Muscle layer of colon (tissue), 2 donors: Measurements from ENCODE around the gene SMC6.

ENCODE experiments used
- H3K27ac ChIP-seq: one replicate; pipeline ENCODE4 v1.7.0; 2013; ENCODE audit warnings: low read depth, mild to moderate bottlenecking, low read length, moderate library complexity
- H3K27me3 ChIP-seq, 2 donors: one replicate each; pipeline ENCODE4 v1.7.0; 2013; ENCODE audit warnings: low read length in 2 of 2, mild to moderate bottlenecking in 2 of 2; ENCODE audit not compliant: insufficient read depth in 2 of 2, control insufficient read depth in 1 of 2
- H3K36me3 ChIP-seq: one replicate; pipeline ENCODE4 v1.7.0; 2013; ENCODE audit warnings: mild to moderate bottlenecking, low read length; ENCODE audit not compliant: insufficient read depth
- H3K4me1 ChIP-seq: one replicate; pipeline ENCODE4 v1.7.0; 2013; ENCODE audit warnings: mild to moderate bottlenecking, low read length; ENCODE audit not compliant: insufficient read depth
- H3K4me3 ChIP-seq, 2 donors: one replicate each; pipeline ENCODE4 v1.7.0; 2013; ENCODE audit warnings: low read length in 2 of 2, low read depth in 1 of 2, mild to moderate bottlenecking in 1 of 2, moderate library complexity in 1 of 2
- H3K9ac ChIP-seq: one replicate; pipeline ENCODE4 v1.7.0; 2013; ENCODE audit warnings: low read length
- H3K9me3 ChIP-seq: one replicate; pipeline ENCODE4 v1.7.0; 2013; ENCODE audit warnings: mild to moderate bottlenecking, low read length
- donor health status: abdominal sarcoma.
- donor health status: Adenocarcinoma of cecum.

Gene SMC6

DNA sequence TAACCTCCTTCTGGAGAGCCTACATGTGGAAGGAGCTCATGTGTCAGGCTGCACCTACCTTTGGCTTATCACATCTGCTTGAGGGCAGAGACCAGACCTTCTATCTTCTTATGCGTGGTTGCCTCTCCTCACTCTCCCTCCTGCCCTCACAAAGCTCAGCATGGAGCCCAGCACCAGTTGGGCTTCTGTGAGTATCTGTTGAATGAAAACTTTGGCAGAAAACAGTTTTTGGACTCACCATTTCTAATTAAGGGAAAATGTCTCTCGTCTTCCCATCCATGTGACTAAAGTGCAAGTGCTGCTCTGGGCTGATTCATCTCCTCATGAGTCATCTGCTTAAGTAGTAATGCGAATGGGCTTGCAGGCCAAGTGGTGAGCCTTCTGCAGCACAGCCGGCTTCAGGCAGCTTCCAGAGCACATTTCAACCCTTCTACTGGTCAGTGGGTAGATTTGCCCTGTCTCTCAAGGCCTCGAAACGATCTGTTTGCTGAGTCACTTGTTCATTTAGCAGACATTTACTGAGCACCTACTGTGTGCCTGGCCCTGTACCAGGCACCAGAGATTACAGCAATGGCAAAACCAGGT is 110.5 kb downstream of the SMC6 start:
- Histone ChIP-seq H3K9me3 (no peaks in the 10 kb centered on the region), H3K36me3 (no peaks in the 10 kb centered on the region), H3K4me3 (no peak overlapping the region), H3K4me1 (peaks cover 40% of the 10 kb centered on the region), H3K27ac (no peak overlapping the region), H3K27me3 (no peaks in the 10 kb centered on the region), H3K9ac (no peak overlapping the region)

GRCh38 chr2:17640406-17640805 is 113.2 kb downstream of the SMC6 start:
- Histone ChIP-seq H3K27me3 (no peaks in the 10 kb centered on the region), H3K36me3 (no peaks in the 10 kb centered on the region), H3K27ac (no peak overlapping the region), H3K9me3 (no peaks in the 10 kb centered on the region), H3K4me3 (no peak overlapping the region), H3K9ac (no peak overlapping the region), H3K4me1 (peaks cover 19% of the 10 kb centered on the region)

- no peaks in the 10 kb centered on the region for H3K9me3 ChIP-seq
- H3K9ac ChIP-seq: no peak overlapping the region
- H3K27me3 ChIP-seq: no peaks in the 10 kb centered on the region
- H3K36me3 ChIP-seq: no peaks in the 10 kb centered on the region
- H3K4me1 ChIP-seq: peaks cover 9% of the 10 kb centered on the region
- H3K27ac ChIP-seq: no peak overlapping the region
- H3K4me3 ChIP-seq: no peak overlapping the region
Measured at GRCh38 chr2:17638196-17638743, 115.3 kb downstream of the SMC6 start.

- Histone ChIP-seq H3K27ac (no peak overlapping the region), H3K27me3 (no peaks in the 10 kb centered on the region), H3K9me3 (no peaks in the 10 kb centered on the region), H3K9ac (no peak overlapping the region), H3K36me3 (no peaks in the 10 kb centered on the region), H3K4me3 (no peak overlapping the region), H3K4me1 (no peaks in the 10 kb centered on the region)
Measured at GRCh38 chr2:17637131-17637906, 116.3 kb downstream of the SMC6 start.

DNA sequence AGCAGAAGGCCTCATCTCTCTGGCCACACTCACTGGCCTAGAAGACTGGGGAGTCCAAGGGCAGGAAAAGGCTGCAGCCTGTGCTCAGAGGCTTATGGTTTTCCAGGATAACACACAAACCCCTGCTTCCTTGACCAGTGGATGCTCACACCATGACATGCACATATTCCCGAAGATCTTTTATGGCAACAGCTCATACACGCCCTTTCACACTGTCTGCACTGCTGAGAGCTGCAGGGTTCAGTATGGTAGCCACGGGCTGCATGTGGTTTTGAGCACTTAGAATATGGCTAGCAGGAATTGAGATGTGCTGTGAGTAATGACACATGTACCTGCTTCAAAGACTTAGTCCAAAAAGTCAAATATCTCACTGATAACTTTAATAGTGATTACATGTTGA is 117.4 kb downstream of the SMC6 start:
- H3K27me3 ChIP-seq: no peaks in the 10 kb centered on the region
- no peaks in the 10 kb centered on the region for H3K9me3 ChIP-seq
- no peak overlapping the region for H3K9ac ChIP-seq
- no peak overlapping the region for H3K4me3 ChIP-seq
- H3K4me1 ChIP-seq: no peaks in the 10 kb centered on the region
- H3K36me3 ChIP-seq: no peaks in the 10 kb centered on the region
- H3K27ac ChIP-seq: no peak overlapping the region

GRCh38 chr2:17634997-17635396 is 118.6 kb downstream of the SMC6 start:
- no peak overlapping the region for H3K4me3 ChIP-seq
- H3K9ac ChIP-seq: no peak overlapping the region
- H3K36me3 ChIP-seq: no peaks in the 10 kb centered on the region
- H3K27ac ChIP-seq: no peak overlapping the region
- H3K27me3 ChIP-seq: no peaks in the 10 kb centered on the region
- H3K4me1 ChIP-seq: no peaks in the 10 kb centered on the region
- H3K9me3 ChIP-seq: no peaks in the 10 kb centered on the region

DNA sequence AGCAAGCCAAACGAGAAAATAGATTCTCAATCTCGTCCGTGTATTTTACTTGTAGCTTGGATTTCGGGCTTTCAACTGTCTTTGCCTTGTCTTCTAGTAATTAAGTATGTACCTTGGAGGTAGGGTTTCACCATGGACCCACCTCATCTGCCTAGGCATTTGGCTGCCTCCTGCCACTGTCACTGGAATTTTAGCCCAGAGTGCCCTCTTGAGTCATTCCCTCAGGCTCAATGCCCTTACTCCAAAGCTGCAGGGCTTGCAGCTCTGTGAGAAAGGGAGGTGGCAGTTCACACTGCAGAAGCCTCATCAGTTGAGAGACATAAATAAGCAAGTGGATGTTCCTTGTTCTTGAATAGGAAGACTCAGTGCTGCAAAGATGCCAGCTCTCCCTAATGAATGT is 123.5 kb downstream of the SMC6 start:
- H3K9ac ChIP-seq: no peak overlapping the region
- no peaks in the 10 kb centered on the region for H3K27me3 ChIP-seq
- H3K36me3 ChIP-seq: no peaks in the 10 kb centered on the region
- H3K9me3 ChIP-seq: no peaks in the 10 kb centered on the region
- no peak overlapping the region for H3K27ac ChIP-seq
- H3K4me1 ChIP-seq: no peaks in the 10 kb centered on the region
- no peak overlapping the region for H3K4me3 ChIP-seq

DNA sequence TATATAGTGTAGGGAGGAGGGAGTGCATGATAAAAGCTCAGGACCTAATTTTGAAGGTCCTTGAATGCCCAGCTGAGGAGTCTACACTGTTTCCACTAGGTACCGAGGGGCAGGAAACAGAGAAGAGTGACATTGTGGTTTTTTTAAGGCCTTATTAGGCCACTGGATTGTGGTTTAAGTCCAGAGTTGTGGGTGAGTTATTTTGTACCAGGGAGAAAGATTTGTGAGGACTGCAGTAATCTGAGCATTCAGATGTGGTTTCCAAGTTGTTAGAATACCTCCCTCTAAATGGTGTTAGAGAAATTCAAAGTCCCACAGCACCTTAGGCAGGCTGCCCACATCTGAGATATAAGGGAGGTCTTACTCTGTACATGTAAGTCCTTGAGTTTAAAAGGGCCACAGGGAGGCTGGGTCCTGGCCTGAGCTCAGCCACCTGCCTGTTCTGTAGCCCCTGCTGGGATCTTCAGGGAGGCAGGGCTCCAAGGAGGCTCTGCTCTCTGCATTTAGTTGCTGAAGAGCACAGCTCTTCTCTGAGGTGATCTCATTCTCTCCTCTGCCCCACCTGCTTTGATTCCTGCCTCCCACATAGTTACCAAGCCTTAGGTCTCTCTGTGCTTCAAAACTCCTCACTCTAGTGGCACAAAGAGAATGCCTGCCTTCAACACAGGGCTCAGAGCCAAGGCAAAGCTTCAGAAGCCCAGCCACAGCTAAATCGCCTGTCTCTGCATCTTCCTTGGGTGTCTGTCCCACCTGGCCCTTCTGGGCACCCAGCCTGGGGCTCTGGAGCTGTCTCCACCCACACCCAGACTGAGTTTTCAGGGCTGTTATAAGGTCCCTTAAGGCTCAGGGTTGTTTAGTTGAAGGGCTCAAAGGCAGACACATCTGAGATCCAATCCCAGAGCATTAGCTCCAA is 125.0 kb downstream of the SMC6 start:
- Histone ChIP-seq H3K4me3 (no peak overlapping the region), H3K9me3 (no peaks in the 10 kb centered on the region), H3K27me3 (no peaks in the 10 kb centered on the region), H3K4me1 (no peaks in the 10 kb centered on the region), H3K27ac (no peak overlapping the region), H3K9ac (no peak overlapping the region), H3K36me3 (no peaks in the 10 kb centered on the region)

- H3K4me3 ChIP-seq: no peak overlapping the region
- no peaks in the 10 kb centered on the region for H3K27me3 ChIP-seq
- no peaks in the 10 kb centered on the region for H3K36me3 ChIP-seq
- H3K9me3 ChIP-seq: no peaks in the 10 kb centered on the region
- H3K9ac ChIP-seq: no peak overlapping the region
- no peaks in the 10 kb centered on the region for H3K4me1 ChIP-seq
- no peak overlapping the region for H3K27ac ChIP-seq
Measured at GRCh38 chr2:17627434-17627833, 126.2 kb downstream of the SMC6 start.

DNA sequence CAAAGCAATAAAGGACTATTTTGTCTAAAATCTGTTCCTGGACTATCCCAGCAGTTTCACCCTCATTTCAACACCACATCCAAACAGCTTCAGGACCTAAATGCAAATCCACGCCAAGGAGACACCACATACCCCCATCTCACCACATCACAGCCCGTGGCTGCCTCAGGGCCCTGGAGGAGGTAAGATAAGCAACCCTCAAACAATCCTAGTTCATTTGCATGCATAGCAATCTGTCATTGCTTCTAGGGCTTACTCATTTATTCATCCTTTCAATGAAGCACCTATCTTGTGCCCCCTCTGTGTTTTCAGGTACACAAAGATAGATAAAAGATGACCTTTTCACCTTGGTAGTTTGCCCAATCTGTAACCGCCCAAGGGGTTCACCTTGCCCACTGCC is 126.6 kb downstream of the SMC6 start:
- H3K4me3 ChIP-seq: no peak overlapping the region
- no peaks in the 10 kb centered on the region for H3K9me3 ChIP-seq
- no peaks in the 10 kb centered on the region for H3K4me1 ChIP-seq
- H3K9ac ChIP-seq: no peak overlapping the region
- no peak overlapping the region for H3K27ac ChIP-seq
- no peaks in the 10 kb centered on the region for H3K27me3 ChIP-seq
- H3K36me3 ChIP-seq: no peaks in the 10 kb centered on the region

- Histone ChIP-seq H3K4me1 (no peaks in the 10 kb centered on the region), H3K9me3 (no peaks in the 10 kb centered on the region), H3K27me3 (no peaks in the 10 kb centered on the region), H3K36me3 (no peaks in the 10 kb centered on the region), H3K9ac (no peak overlapping the region), H3K27ac (no peak overlapping the region), H3K4me3 (no peak overlapping the region)
Measured at GRCh38 chr2:17625446-17625845, 128.2 kb downstream of the SMC6 start.
